HG03432 (cell line): Measurements from ENCODE around the gene ST8SIA3.

ENCODE experiments used
- ATAC-seq: cut with Tn5 transposase; IDR thresholded peaks from one replicate; pipeline ENCODE4 v1.9.1; 2021; ENCODE audit warnings: mild to moderate bottlenecking, moderate library complexity; ENCODE audit not compliant: unreplicated experiment

The ST8SIA3 gene, protein sequence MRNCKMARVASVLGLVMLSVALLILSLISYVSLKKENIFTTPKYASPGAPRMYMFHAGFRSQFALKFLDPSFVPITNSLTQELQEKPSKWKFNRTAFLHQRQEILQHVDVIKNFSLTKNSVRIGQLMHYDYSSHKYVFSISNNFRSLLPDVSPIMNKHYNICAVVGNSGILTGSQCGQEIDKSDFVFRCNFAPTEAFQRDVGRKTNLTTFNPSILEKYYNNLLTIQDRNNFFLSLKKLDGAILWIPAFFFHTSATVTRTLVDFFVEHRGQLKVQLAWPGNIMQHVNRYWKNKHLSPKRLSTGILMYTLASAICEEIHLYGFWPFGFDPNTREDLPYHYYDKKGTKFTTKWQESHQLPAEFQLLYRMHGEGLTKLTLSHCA

DNA sequence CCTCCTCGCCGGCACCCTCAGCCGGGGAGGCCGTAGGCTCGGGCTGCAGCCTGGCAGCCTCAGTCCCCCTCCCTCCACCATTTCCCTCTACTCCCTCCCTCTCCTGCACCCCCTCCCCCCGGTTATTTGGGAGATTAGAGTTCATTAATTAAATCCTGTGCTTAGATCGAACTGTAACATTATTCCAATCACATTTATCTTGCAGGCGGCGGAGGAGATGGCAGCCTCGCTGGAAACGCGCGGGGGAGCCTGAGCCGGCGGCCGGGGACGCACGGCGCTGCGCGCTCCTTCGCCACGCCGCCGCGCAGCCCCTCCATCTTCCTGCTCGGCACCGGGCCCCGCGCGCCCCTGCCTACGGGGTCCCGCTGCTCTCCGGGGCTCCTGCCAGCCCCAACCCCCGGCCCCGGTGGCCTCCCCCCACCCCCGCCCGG is at the start of gene ST8SIA3:
Gene ST8SIA3 (plus strand): TSS at position 287 of the 431 bp plus-strand sequence. CDS start 290 bp downstream, outside the sequence.
- ATAC-seq: no peak

DNA sequence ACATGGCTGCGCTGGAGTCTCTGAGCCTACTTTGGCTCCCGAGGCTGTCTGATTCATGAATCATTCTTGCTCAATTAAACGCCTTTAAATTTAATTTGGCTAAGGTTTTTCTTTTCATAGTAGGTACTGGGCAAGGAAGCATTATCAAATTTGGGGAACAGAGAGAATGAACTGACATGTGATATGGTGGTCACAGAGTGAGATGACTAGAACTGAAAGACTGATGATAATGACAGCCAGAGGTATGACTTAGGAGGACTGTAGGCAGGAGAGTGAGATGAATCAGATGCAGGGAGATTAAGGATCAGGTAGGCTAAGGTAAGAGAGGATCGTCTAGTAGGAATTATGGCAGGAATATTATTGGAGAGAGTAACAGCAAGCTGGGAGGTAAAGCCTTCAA is 40.9 kb upstream of the ST8SIA3 start:
- no peak for ATAC-seq

DNA sequence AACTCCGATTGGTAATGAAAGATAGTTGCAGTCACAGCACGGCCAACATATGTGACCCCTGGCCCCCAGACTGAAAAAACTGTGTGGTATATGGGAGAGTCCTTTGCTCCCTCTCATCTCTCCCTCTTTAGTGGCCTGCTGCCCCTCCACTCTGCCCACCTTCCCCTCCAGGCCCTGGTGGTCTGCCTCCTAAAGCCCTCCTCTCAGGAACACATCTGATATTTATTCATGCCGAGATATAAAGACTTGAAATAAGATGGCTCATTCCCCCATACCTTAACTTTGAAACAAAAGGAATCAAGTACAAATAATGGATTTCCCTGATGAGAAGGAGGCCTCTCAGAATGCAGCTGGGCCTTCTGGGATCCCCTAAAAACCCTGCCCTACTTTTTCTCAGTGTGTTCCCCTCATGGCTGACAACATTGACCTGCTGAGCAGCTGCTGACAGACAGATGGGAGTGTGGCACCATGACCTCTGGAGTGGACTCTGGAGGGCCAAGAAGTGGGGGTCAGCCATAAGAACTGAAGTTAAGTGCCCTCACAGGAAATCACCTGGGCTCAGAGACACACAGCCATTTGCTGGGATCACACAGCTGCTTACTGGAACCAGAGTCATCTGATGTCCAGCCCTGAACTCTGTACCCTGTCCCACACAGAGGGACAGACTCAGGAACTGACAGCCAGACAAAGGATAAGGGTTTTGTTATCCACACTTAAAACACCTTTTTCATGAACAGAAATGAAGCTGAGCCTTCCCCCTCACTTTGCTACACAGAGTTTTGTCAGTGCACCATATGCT is 39.8 kb upstream of the ST8SIA3 start:
- no peak for ATAC-seq

DNA sequence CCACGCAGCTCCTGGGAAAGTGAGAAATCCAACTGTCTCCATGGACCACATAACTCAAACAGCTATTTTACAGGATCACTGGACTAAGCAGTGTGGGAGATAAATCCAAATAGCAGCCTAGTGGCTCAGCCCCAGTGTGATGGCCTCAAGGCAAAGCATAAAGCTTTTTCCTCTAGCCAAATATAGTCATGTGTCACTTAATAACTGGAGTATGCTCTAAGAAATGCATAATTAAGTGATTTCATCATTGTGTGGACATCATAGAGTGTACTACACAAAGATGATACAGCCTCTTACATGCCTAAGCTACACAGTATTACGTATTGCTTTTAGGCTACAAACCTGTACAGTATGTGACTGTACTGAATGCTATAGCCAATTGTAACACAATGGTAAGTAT is 31.8 kb upstream of the ST8SIA3 start:
- ATAC-seq: no peak

DNA sequence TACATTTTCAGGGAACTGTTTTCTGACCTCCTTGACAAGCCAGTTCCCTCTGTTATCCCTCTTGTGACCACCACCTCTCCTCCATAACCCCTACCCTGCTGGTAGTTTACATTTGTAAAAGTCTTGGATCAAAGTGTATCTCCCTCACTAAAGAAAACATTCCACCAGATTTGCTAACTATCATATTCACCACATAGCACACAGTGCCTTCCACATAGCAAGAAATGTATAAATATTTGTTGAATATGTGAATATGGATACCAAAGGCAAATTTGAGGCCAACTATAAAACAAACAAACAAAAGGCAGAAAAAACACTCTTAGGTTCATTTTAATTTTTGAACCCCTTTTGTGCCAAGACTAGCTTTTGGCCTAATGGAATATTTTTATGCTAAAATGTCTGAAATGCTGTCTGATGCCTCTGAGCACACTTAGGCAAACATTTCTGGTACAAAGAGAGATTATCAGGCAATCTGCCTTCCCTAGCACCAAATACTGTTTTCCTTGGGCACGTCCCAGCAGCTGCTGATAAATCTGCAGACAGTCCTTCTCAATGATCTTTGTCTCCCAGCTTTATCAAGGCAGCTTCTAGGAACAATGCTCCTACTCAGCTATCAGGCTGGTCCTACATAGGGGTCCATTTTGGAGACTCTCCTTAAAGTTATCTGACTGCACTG is 26.7 kb upstream of the ST8SIA3 start:
- ATAC-seq: no peak

DNA sequence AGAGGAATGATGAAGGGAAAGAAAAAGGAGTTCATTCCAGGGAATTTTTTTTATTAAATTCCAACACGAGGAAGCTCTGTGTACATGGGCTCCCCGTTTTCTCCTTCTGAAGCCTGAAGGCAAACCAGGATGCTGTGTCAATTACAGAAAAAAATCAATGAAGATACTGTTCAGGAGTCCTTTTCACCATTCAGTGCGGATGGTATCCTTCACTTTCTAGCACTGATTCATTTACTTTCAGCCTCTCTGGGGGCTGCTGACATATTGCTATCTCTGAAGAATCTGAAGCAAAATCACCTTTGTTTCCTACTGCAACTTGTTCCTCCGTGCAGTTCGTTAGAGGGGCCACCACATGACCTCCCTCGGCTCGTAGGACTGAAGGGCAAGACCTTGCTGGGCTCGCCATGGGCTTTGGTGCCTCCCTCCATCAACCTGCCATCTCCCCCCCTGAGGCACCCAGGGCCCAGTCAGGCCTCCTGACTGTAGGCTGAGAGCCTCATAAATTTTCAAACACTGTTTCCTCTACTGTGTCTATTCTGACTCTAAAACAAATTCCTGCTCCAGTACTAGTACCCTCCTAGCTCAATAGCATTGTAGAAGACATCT is 25.5 kb upstream of the ST8SIA3 start:
- no peak for ATAC-seq

DNA sequence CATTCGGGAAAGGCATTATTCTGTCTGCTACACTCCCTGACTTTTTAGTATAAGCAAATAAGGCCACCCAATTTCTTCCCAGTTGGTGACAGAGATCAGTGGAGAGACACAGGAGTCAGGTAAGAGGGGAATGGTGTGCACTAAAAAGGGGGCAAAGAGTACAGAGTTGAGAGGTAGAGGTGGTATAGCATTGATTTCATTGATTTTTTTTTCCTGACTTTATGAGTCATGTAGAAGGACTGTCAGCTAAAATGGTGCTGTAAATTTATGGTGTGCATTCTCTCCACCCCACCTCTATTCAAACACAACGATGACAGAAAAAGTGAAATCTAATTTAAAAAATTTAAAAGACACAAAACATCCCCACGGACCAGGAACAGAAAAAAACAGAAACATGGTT is 23.7 kb upstream of the ST8SIA3 start:
- no peak for ATAC-seq

DNA sequence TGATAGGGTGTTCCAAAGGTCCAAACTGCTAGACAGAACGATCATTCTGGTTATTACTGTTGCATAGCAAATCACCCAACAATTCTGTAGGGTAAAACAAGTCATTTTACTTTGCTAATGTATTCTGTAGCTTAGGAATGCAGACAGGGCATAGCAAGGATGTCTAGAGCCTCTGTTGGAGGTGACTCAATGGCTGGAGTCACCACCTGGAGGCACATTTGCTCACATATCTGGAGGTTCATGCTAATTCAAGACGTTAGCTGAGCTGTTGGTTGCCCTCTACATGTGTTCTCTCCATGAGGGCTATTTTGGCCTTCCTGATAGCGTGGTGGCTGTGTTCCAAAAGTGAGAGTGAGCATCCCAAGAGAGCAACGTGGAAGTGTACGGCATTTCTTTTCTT is 22.5 kb upstream of the ST8SIA3 start:
- no peak for ATAC-seq

DNA sequence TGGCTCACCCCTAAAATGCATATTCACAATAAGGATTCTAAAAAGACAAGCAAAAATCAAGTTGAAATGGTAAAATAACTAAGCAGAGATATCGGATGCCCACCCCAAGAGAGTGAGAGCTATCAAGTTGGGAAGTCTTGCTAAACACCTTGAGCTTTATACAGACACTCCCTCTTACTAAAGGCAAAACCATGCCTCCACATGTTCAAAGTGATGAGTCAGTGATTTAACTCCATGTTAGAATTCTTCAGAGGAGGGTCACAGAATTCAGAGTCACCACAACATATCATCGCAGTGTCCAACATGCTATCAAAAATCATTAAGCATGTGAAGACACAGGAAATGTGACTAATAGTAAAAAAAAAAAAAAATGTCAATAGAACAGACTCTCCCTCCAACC is 20.6 kb upstream of the ST8SIA3 start:
- ATAC-seq: no peak

DNA sequence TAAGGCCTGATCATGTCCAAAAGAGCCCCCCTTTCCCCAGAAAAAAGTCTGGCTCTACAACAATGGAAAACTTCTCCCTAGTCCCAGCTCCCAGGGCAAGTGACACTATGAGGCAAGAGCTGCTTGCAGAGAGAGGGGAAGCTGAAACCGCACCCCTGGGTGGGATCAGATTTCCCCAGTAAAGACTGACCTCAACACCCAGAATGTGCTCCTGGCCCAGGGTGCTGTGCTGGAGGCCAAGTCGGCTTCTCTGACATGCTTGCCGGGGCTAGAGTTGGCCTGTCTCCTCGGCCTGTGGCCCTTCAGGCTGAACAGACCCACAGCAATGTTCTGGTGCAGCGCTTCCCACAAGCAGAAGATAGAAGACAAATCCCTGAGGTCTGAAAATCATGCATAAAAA is 18.4 kb upstream of the ST8SIA3 start:
- ATAC-seq: no peak

DNA sequence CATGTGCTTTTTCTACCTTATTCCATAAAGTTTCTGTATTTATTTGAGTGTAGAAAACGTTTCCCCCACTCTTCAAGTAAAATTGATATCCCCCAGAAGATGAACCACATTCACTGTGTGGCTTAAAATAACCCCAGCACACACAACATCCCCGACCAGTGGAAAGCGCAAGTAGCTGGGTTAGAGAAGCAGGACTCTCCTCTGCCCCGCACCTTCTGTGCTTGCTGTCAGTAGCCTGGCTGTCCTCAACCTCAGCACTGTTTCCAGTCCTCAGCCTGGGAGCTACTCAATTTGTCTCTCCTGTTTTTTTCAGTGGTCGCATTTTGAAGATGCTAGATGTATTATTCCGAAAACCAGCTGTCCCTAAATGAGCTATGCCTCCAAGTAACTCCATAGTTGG is 18.0 kb upstream of the ST8SIA3 start:
- no peak for ATAC-seq

DNA sequence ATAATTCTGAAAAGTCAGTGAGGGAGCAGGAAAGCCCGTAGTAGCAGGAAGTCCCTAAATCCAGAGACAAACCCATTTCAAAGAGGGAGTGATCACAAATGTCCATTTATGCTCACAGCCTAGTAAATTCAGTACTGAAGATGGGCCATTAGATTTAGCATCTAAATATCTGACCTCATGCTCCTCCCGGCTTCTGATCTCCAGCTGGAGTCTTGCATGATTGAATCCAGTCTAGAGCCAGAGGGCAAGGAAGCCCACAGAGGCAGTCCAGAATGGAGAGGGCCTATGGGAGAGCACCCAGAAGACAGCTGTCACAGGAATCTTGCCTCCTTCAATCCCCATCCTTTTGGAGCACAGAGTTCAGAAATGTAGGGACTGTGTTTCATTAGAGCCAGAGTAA is 16.0 kb upstream of the ST8SIA3 start:
- ATAC-seq: no peak

DNA sequence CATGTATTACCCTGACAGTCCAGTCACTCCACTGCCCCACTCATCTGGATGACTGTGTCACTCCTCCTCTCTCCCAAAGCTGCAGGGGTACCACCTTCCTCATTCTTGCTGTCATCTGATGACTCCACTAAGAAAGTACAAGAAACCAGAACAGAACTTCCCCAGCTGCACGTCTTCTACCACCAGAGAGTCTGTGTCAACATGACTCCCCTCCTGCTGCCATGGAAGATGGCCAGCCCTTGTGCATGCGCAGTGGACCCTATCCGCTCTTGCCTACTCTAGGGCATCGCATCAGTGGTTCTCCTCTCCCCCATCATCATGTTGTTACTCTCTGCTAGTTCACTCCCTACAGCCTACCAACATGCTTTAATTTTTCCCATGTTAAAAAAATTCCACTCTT is 14.5 kb upstream of the ST8SIA3 start:
- no peak for ATAC-seq

DNA sequence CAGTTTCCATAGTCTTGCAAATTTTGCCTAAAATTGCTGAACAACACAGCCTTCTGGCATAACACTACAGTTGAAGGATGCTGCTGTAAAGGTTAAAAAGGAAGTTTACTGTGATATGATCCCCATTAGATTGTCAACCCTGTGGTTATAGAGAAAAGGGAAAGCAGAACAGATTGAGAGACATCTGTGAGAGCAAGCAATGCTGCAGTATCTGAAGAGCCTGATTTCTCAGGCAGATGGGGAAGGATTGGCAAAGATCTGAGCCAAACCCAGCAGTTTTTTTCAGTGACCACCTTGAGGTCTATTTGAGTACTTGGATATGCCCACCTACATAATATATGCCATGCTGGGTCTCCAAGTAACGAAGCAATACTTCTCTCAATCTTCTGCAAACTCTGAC is 8.5 kb upstream of the ST8SIA3 start:
- ATAC-seq: no peak

DNA sequence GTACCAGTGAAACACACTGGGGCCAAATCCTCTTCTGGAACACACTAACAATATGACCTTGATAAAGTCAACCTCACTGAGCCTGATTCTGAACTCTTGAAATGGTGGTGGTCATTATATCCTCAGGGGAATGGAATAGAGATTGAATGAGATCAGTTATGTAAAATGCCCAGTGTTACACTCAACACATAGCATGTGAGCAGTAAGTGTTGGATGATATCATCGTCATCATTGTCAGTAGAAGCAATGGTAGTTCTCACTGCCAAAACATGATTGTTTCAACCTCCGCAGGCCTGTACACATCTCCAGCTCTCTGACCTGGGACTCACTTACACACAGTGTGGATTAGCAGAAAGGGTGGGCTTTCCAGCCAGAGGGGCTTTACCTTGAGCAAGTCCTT is 5.5 kb upstream of the ST8SIA3 start:
- ATAC-seq: no peak

DNA sequence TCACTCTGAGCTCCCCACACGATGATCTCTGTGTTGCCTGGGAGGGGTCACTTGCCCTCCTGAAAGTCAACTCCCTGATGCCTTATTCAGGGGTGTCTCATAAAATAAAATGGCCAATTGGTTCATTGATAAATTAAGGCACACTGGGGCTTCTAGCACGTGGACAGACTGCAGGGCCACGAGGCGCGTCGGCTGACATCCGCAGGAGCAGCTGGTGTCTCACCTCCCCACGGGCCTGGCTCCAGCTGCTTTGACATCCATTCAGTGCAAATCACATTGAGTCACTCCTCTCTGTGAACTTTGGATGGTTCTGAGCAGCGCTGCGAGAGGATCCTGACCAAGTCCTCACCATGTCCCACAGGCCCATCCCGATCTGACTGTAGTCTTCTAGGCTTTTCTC is 4.6 kb upstream of the ST8SIA3 start:
- no peak for ATAC-seq

DNA sequence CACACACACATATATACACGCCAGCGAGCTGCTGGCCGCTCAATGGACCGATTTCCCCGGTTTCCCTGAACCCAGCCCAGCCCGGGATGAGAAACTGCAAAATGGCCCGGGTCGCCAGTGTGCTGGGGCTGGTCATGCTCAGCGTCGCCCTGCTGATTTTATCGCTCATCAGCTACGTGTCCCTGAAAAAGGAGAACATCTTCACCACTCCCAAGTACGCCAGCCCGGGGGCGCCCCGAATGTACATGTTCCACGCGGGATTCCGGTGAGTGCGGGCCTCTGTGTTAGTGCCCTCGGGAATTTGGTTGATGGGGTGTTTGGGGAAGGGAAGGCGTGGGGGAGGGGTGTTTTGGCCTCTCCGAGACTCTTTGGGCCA is 392 bp downstream of the ST8SIA3 start:
- ATAC-seq: no peak

DNA sequence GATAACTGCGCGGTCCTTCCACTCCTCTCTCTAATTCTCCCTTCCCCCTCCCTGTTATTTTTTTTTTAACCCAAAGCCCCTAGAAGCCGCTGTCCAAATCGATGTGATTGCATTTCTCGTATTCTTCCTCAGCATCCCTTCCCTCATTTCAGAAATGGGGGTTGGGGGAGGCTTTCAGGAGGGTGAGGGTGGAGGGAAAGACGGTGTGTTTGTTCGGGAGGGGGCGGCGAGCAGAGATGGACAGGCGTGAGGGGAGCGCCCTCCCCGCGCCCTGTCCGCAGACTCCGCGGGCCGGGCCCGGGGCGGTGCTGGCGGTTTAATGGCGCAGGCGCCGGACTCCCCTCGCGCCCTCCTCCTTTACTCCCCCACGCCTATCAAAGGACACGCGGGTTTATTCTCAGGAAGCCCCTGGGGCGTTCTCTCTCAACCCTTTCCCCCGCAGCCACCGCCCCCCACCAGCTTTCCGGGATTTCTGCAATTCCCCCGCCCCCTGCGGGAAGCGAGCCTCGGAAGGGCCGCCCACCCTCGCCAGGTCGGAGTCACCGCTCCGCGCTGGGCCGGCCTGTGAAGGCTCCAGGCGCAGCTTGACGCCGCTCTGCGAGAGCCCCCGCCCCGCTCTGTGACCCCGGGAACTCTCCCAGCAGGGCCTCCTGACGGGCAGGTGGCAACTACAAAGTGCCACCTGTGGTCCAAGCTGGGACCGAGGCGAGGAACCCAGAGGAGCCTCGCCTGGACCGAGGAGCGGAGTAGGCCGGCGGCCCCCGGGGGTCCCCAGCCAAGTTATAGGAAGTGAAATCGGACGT is 981 bp downstream of the ST8SIA3 start:
- ATAC-seq: no peak

DNA sequence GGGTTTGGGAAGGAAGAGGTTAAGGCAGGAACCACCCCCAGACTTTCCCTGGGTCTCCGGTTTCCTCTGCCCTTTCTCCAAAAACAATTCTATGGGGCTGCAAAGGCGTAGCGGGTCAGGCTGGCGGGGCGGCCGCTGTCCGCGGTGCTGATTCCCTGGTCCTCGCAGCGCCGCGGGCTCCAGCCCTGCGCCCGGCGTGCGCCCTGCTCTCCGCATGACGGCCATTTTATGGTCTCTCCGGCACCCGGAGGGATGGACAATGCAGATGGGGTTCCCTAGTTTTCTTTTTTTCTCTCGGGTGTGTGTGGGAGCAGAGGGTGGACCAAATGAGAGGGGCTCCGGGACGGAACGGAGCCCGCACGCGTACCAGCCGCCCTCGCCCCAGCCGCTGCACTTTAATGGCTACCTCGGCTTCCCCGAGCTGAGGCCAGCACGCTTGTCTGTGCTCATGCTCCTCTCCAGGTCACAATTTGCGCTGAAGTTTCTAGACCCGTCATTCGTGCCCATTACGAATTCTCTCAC is 1.6 kb downstream of the ST8SIA3 start:
- ATAC-seq: no peak

DNA sequence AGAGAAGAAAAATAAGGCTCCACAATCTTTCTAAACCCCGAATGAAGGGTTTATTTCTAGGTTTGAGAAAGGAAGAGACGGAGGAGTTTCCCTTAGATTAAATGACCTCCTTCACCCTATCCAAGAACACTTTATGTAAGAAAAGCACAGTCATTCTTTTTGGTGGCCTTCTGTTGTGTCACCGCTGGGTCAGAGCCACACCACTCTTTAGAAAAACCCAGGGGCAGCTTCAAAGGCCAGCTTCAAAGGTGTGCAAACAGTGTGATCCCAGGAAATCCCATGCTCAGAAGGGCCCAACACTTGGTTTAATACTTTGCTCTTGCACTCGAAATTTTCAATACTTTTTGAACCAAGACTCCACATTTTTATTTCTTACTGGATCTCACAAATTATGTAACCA is 7.1 kb downstream of the ST8SIA3 start:
- no peak for ATAC-seq
